ENCODE data around the gene DGCR2.

DNA sequence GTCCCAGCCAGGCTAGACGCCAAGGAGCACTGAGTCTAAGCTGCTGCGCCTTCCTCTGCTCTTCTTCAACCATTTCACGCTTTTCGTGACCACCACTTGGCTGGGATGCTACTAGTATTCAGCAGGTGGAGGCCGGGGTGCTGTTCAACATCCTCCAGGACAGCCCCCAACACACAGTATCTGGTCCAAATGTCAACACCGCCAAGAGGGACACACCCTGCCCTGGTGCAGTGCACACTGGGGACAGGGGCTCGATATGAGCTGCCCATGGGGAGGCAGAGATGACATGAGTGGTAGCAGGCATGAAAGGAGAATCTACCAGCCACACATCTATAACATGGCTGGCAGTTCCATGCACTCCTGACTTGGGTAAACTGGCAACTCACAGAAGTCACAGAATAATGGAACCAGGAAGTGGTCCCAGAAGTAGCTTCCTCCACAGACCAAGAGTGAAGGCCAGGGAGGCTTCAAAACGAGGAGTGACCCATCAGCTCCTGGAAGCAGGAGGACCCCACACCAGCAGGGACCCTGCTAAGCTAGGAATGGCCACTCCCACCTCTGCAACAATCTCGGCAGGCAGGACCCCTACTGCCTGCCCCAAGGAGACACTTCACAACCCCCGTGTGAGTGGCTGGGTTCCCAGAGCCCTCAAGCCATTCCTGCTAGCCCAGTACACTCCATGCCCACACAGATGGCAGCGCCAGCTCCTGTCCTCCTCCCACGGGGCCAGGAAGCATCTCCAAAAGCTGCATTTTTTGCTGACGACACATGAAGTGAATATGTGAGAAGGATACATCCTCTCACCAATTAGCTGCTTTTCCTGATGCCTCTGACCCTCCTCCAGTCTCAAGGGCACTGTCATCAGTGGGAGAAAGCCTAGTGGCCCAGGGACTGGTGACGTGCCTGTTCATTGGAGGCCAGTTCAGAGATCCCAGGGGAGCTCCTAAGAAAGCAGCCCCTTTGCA, 78.8 kb downstream of the DGCR2 start:
- TF ChIP-seq, protein P1, sequence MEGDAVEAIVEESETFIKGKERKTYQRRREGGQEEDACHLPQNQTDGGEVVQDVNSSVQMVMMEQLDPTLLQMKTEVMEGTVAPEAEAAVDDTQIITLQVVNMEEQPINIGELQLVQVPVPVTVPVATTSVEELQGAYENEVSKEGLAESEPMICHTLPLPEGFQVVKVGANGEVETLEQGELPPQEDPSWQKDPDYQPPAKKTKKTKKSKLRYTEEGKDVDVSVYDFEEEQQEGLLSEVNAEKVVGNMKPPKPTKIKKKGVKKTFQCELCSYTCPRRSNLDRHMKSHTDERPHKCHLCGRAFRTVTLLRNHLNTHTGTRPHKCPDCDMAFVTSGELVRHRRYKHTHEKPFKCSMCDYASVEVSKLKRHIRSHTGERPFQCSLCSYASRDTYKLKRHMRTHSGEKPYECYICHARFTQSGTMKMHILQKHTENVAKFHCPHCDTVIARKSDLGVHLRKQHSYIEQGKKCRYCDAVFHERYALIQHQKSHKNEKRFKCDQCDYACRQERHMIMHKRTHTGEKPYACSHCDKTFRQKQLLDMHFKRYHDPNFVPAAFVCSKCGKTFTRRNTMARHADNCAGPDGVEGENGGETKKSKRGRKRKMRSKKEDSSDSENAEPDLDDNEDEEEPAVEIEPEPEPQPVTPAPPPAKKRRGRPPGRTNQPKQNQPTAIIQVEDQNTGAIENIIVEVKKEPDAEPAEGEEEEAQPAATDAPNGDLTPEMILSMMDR (IDR thresholded peaks at IDR 0.05; ENCODE audit: insufficient read depth, low read length), result no peak
- TF ChIP-seq, protein P2, sequence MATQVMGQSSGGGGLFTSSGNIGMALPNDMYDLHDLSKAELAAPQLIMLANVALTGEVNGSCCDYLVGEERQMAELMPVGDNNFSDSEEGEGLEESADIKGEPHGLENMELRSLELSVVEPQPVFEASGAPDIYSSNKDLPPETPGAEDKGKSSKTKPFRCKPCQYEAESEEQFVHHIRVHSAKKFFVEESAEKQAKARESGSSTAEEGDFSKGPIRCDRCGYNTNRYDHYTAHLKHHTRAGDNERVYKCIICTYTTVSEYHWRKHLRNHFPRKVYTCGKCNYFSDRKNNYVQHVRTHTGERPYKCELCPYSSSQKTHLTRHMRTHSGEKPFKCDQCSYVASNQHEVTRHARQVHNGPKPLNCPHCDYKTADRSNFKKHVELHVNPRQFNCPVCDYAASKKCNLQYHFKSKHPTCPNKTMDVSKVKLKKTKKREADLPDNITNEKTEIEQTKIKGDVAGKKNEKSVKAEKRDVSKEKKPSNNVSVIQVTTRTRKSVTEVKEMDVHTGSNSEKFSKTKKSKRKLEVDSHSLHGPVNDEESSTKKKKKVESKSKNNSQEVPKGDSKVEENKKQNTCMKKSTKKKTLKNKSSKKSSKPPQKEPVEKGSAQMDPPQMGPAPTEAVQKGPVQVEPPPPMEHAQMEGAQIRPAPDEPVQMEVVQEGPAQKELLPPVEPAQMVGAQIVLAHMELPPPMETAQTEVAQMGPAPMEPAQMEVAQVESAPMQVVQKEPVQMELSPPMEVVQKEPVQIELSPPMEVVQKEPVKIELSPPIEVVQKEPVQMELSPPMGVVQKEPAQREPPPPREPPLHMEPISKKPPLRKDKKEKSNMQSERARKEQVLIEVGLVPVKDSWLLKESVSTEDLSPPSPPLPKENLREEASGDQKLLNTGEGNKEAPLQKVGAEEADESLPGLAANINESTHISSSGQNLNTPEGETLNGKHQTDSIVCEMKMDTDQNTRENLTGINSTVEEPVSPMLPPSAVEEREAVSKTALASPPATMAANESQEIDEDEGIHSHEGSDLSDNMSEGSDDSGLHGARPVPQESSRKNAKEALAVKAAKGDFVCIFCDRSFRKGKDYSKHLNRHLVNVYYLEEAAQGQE (IDR thresholded peaks at IDR 0.05; ENCODE audit: insufficient replicate concordance, low read depth), result no peak
- TF ChIP-seq GABPA (IDR thresholded peaks at IDR 0.05; ENCODE audit: low read depth) (no peak), SPI1 (IDR thresholded peaks at IDR 0.05; ENCODE audit: borderline replicate concordance, low read depth) (no peak)

All from HL-60 (cell line).